T-helper 1 cell treated with Interleukin-12 subunit alpha and Interleukin-12 subunit beta and Interleukin-4 antibody, amounts not matched to agents 30 μg/mL and 1 μg/mL, for 36 hours (primary cell): ENCODE results near the gene EPB41L2.
"Not testable (repeated sequence)": the region's sequence is repeated elsewhere in the genome, so short reads cannot be mapped to it uniquely, and the experiment has no call there.

Source experiments
- H3K27ac Mint-ChIP-seq: one replicate; pipeline ENCODE4 v1.8.0; 2021; ENCODE audit warnings: mild to moderate bottlenecking, mixed read lengths
- H3K27me3 Mint-ChIP-seq: one replicate; pipeline ENCODE4 v1.8.0; 2021; ENCODE audit warnings: low read depth, mixed read lengths
- H3K36me3 Mint-ChIP-seq: one replicate; pipeline ENCODE4 v1.8.0; 2021; ENCODE audit warnings: low read depth, mixed read lengths
- H3K4me1 Mint-ChIP-seq: one replicate; pipeline ENCODE4 v1.8.0; 2021; ENCODE audit warnings: low read depth, mixed read lengths
- H3K4me3 Mint-ChIP-seq: one replicate; pipeline ENCODE4 v1.8.0; 2021; ENCODE audit warnings: mild to moderate bottlenecking, moderate library complexity, mixed read lengths
- H3K9me3 Mint-ChIP-seq: one replicate; pipeline ENCODE4 v1.8.0; 2021; ENCODE audit warnings: mixed read lengths

EPB41L2 gene

DNA sequence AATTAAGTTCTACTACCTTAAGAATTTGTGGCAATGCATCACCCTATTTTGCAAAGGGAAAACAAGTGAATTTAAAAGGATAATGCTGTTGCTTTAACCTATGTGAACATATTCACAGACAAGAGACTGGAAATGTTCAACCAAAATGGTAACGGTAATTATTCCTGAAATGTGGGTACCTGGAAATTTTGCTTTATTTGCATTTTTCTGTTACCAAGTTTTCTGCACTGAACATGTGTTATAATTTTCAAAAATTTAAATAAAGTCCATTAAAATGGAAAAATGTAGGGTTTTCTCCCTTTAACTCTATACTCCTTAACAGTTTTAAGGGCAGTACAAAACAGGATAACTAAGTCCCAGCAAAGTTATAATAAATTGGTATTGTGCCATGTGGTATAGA is 66.4 kb downstream of the EPB41L2 start:
- Mint-ChIP-seq H3K27me3 (no peaks in the 10 kb centered on the region), H3K4me1 (no peaks in the 10 kb centered on the region), H3K4me3 (no peak overlapping the region), H3K27ac (no peak overlapping the region), H3K9me3 (no peaks in the 10 kb centered on the region), H3K36me3 (no peaks in the 10 kb centered on the region)

DNA sequence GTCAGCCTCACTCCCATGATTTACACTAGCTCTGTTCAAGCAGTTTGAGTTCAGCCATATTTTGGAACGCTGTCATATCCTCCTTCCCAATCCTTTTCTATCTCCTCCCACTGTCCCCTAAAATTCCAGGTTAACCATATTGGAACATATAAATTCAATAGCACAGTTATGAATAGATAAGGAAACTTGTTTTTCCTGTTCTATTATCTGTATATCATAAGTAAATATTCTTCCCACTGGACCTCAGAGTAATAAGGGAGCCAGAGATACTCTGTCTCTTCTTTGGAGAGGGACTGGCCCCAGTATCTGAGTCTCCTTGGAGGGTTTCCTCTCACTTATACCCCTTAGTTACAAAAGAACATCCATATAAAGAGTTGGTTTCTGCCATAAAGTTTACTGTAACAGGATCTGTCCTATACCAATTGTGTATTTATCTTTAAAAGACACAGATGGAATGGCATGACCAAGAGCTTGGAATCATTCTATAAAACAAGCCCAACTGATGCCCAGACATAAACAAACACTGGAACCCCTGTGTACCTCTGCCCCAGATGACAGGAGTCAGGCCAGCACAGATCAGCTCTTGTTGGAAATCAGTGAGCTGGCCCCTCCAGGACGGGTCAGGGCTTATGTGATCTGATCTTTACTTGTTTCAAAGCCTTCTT is 67.1 kb downstream of the EPB41L2 start:
- no peaks in the 10 kb centered on the region for H3K27me3 Mint-ChIP-seq
- no peaks in the 10 kb centered on the region for H3K36me3 Mint-ChIP-seq
- no peak overlapping the region for H3K27ac Mint-ChIP-seq
- H3K9me3 Mint-ChIP-seq: no peaks in the 10 kb centered on the region
- no peaks in the 10 kb centered on the region for H3K4me1 Mint-ChIP-seq
- no peak overlapping the region for H3K4me3 Mint-ChIP-seq

DNA sequence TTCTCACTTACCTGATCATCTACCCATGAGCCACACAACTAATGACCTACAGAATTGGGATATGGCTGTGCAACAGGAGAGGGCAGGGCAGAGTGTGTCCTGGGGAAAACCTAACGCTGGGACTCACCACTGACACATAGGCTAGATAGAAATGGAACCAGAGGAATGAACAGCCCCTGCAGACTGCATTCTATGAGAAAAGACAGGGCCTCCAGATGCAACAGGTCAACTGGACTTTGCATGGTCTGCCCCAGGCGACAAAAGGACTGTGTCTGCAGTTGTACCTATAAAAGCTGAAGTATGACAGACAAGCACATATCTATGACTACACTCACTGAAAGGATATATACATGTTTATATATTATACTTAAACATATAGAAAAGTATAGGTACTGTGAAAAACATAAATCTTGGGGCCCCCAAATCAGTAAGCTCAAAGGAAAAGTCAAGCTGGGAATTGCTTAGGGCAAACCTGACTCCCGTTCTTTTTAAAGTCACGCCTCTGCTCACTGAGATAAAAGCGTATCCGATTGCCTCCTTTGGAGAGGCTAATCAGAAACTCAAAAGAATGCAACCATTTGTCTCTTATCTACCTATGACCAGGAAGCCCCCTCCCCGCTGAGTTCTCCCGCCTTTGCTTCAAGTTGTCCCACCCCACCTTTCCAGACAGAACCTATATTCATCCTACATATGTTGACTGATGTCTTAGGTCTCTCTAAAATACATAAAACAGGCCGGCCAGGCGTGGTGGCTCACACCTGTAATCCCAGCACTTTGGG is 68.5 kb downstream of the EPB41L2 start:
- no peaks in the 10 kb centered on the region for H3K27me3 Mint-ChIP-seq
- H3K9me3 Mint-ChIP-seq: no peaks in the 10 kb centered on the region
- no peak overlapping the region for H3K4me3 Mint-ChIP-seq
- H3K27ac Mint-ChIP-seq: no peak overlapping the region
- H3K4me1 Mint-ChIP-seq: no peaks in the 10 kb centered on the region
- no peaks in the 10 kb centered on the region for H3K36me3 Mint-ChIP-seq

DNA sequence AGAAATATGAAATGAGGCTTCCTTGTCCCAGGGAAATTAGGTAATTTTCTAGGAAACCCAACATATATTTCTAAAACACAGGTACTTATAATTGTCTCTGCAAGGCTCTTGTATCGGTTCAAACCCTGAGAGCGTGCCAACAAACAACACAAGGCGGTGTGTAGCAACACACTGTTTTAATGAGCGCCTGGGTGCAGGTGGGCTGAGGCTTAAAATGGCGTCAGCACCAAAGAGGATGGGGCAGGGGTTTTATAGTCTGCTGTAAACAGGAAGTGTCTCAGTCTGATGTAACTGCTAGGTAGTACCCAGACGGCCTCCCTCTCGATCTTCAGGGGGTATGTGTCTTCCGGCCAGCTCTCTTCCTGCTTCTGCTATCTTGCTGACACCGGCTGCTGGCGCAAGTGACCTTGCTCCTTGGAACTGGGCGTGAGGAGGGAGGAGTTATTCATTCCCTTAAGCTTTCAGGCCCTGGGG is 69.7 kb downstream of the EPB41L2 start:
- H3K27me3 Mint-ChIP-seq: no peaks in the 10 kb centered on the region
- no peaks in the 10 kb centered on the region for H3K36me3 Mint-ChIP-seq

DNA sequence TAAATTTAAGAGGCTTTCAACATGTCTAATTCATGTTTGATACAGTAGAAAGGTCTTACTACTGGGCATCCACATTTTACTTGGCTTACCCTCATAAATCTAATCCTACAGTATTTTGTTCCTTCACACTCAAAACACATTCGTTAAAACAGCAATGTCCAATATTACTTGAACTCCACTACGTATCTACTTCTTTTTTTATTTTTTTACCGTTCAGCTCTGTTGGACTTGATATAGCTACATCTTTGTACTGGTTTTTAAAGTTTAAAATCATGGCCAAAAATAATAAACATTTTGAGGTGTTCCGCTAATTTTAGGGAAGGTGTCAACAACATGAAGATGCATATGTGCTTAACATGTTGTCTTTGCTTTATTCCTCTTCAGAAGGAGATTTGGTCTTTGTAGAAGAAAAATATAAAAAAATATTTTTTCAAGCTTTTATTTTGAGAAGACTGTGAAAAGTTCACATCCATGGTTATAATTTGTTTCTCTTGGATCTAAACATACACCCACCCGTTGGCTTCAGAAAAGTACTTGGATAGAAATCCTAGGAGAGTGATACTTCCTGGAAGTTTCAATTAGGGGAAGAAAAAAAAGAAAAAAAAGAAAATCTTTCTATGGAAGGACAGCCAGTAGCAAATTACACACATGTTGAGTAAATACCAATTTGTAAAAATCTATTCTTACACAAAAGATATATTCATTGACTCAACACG is 71.5 kb downstream of the EPB41L2 start:
- Mint-ChIP-seq H3K9me3 (peaks cover 3% of the 10 kb centered on the region), H3K4me3 (no peak overlapping the region)

More for the DNA sequence above, 69.7 kb downstream of the EPB41L2 start:
- no peaks in the 10 kb centered on the region for H3K9me3 Mint-ChIP-seq
- H3K4me3 Mint-ChIP-seq: no peak overlapping the region
- H3K4me1 Mint-ChIP-seq: no peaks in the 10 kb centered on the region
- no peak overlapping the region for H3K27ac Mint-ChIP-seq

DNA sequence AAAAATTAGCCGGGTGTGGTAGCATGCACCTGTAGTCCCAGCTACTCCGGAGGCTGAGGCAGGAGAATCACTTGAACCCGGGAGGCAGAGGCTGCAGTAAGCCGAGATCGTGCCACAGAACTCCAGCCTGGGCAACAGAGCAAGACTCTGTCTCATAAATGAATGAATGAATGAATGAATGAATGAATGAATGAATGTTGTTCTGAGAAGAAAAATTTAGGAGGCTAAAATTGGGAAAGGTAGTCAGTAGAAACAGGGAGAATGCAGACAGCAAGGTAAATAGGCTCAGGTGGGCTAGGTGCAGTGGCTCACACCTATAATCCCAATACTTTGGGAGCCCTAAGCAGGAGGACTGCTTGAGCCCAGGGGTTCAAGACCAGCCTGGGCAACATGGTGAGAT is 75.5 kb downstream of the EPB41L2 start:
- not testable (repeated sequence) for H3K4me3 Mint-ChIP-seq, H3K4me1 Mint-ChIP-seq, H3K36me3 Mint-ChIP-seq, H3K27ac Mint-ChIP-seq, H3K27me3 Mint-ChIP-seq
- peaks cover 24% of the 10 kb centered on the region for H3K9me3 Mint-ChIP-seq

More for the DNA sequence above, 71.5 kb downstream of the EPB41L2 start:
- Mint-ChIP-seq H3K27me3 (no peaks in the 10 kb centered on the region), H3K36me3 (no peaks in the 10 kb centered on the region), H3K27ac (no peak overlapping the region), H3K4me1 (no peaks in the 10 kb centered on the region)

DNA sequence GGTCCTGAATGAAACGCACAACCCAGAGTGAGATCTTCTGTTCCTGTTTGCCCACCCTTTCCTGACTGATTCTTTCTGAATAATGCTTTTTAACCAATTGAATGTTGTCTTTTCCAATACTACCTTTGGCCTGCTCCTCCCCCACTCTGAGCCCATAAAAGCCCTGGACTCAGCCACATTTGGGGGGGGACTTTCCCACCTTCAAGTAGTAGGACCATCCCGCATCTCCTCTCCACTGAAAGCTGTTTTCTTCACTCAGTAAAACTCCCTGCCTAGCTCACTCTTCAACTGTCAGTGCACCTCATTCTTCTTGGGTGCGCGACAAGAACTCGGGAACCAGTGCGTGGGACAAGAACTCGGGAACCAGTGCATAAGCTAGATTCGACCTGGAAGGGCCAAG is 77.9 kb downstream of the EPB41L2 start:
- Mint-ChIP-seq H3K27ac (no peak overlapping the region), H3K4me3 (no peak overlapping the region), H3K27me3 (no peaks in the 10 kb centered on the region), H3K9me3 (peaks cover 24% of the 10 kb centered on the region), H3K4me1 (no peaks in the 10 kb centered on the region), H3K36me3 (peaks cover 4% of the 10 kb centered on the region)

DNA sequence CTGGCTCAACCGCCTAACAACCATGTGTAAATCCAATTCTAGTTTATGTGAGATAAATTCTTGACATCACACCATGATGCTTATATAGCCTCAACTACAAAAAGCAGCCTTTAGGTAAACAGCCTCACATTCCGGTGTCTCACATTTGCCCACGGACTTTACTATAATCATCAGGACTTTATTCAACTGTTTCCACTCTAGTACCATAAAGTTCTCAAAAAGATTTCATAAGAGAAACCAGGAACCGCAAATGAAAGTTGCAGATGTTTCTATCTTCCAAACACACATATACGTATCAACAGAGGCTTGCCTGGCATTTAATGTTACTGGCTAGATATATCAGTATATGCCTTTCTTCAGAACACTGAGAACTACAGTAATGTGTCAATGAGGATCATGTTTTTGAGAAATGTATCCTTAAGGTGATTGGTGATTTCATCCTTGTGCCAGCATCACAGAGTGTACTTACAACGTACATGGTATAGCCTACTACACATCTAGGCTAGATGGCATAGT is 80.0 kb downstream of the EPB41L2 start:
- Mint-ChIP-seq H3K4me1 (no peaks in the 10 kb centered on the region), H3K27me3 (no peaks in the 10 kb centered on the region), H3K27ac (no peak overlapping the region), H3K36me3 (peaks cover 4% of the 10 kb centered on the region), H3K9me3 (peaks cover 24% of the 10 kb centered on the region), H3K4me3 (no peak overlapping the region)

DNA sequence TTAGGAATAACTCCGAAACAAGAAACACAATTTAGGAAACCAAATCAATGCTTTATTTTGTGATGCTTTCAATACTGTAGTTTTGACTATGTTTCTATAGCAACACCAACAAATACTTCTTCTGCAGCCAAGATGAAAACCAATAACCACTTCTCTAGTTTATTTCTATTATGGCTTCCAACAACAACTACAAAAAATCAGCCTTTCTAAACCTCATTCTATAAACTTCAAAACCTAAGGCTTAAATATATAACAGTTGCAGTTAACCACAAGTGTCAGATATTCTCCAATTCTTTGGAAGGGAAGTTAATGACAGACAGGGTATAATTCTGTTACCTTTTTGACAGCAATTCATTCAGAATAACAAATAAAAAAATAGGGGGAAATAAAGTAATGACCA is 80.9 kb downstream of the EPB41L2 start:
- H3K27ac Mint-ChIP-seq: no peak overlapping the region
- H3K4me1 Mint-ChIP-seq: no peaks in the 10 kb centered on the region
- peaks cover 4% of the 10 kb centered on the region for H3K36me3 Mint-ChIP-seq
- no peaks in the 10 kb centered on the region for H3K27me3 Mint-ChIP-seq
- H3K4me3 Mint-ChIP-seq: no peak overlapping the region
- peaks cover 24% of the 10 kb centered on the region for H3K9me3 Mint-ChIP-seq

DNA sequence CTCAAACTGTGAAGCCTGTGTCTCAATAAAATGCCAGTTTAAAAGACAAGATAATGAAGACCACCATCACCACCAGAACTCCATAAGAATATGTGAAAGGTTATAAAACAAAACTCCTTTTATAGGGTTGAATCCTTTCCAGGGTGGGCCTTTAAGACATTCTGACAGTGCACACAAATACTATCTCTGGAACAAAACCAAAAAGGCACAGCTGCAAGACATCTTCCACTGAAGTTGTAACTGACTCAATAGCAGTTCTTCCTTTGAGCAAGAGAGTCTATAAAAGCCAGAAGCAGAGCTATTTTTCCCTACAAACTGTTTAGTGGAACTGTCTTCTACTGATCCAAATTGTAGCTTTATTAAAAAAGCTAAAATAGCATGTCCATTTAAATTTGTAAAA is 81.6 kb downstream of the EPB41L2 start:
- H3K27me3 Mint-ChIP-seq: no peaks in the 10 kb centered on the region
- H3K4me3 Mint-ChIP-seq: no peak overlapping the region
- H3K9me3 Mint-ChIP-seq: peaks cover 21% of the 10 kb centered on the region
- no peaks in the 10 kb centered on the region for H3K4me1 Mint-ChIP-seq
- peaks cover 4% of the 10 kb centered on the region for H3K36me3 Mint-ChIP-seq
- H3K27ac Mint-ChIP-seq: no peak overlapping the region

DNA sequence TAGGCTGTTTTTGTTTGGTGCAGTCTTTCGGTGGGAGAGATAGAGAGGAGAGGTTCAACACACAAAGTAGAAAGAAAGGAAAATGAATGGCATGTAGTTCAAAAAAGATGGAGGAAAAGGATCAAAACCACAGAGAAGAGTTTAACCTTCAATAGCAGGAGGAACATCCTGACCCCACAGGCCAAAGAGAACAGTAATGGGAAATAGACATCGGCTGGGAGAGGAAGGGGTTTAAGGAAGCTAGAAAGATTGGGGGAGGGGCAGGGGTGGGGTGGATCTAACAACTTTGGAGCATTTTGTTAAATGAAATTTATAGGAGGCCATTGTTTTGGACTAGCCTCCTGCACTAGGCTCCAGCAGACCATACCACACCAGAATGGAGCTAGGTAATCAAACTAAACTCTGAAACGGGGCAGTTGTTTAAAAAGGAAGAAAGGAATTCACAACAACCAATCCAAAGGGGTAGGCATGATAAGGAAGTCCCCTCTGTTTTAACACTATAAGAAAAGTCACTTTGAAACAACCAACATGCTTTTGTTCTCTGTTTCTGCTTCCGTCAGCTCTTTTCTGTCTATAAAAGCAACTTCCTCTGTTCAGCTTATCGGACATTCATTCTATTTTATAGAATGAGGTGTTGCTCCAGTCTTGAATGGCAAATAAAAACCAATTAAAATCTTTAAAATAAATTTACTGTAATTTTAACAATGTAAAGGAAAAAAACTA is 82.6 kb downstream of the EPB41L2 start:
- peaks cover 12% of the 10 kb centered on the region for H3K9me3 Mint-ChIP-seq
- H3K27me3 Mint-ChIP-seq: no peaks in the 10 kb centered on the region
- no peak overlapping the region for H3K27ac Mint-ChIP-seq
- no peaks in the 10 kb centered on the region for H3K4me1 Mint-ChIP-seq
- peaks cover 4% of the 10 kb centered on the region for H3K36me3 Mint-ChIP-seq
- no peak overlapping the region for H3K4me3 Mint-ChIP-seq

DNA sequence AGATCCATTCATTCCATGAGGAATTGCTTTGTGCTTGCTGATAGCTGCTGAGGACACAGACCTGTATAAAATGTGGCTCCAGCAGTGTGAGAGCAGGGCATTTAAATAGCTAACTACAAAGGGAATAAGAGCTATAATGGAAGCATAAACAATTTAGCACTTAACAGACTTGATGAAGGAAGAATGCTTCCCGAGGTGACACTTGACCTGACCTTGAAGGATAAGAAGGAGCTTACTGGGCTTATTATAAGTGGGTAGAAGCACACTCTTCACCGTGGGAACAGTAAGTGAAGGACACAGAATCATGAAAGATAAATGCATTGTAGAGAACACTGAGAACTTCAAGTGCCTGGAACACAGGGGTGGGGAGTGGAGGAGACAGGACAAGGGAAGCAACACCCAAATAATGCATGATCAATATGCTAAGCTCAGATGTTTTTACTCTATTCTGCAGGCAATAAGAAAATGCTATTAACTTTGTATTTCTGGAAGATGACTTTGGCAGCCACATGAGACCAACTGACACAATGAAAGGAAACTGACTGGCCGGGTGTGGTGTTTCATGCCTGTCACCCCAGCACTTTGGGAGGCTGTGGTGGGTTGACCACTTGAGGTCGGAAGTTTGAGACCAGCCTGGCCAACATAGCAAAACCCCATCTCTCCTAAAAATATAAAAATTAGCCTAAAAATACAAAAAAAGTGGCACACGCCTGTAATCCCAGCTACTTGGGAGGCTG is 84.2 kb downstream of the EPB41L2 start:
- Mint-ChIP-seq H3K4me3 (no peak overlapping the region), H3K27me3 (no peaks in the 10 kb centered on the region), H3K36me3 (no peaks in the 10 kb centered on the region), H3K27ac (no peak overlapping the region), H3K4me1 (no peaks in the 10 kb centered on the region), H3K9me3 (peaks cover 2% of the 10 kb centered on the region)

DNA sequence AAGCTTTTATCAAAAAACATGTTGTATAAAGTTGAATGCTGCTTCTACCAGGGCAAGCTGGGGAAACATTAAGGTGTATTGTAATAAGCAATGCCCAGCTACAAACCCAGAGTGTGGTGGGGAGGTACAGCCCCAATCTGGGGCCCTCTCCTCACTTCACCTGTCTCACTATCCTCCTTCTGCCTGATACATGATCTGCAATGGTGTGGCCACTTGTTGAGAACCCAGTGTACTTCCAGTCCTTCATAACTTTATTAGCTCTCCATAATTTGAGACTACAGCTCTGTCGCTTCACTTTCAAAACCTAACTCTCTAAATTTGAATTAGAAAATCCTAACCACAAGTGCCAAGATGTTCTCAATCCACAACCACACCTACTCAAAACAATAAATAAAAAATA is 84.9 kb downstream of the EPB41L2 start:
- H3K27ac Mint-ChIP-seq: no peak overlapping the region
- no peaks in the 10 kb centered on the region for H3K27me3 Mint-ChIP-seq
- H3K9me3 Mint-ChIP-seq: peaks cover 7% of the 10 kb centered on the region
- H3K36me3 Mint-ChIP-seq: no peaks in the 10 kb centered on the region
- no peak overlapping the region for H3K4me3 Mint-ChIP-seq
- H3K4me1 Mint-ChIP-seq: no peaks in the 10 kb centered on the region

DNA sequence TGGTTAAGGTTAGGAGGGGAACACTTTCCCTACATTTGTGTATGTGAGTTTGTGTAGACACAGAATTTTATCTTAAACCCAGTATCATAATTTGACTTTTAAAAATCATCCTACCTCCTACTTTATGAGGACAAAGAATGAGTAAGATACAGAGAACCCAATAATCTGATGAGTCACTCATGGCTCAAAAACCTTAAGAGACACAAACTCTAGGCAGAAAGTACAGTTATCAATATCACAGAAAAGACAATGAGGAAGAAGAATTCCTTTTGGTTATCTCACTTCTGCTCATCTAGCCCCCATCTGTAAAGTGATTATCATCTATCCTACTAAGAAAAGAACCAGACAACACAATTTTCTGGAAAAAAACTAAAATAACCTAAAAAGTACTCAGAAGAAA is 87.7 kb downstream of the EPB41L2 start:
- Mint-ChIP-seq H3K4me1 (no peaks in the 10 kb centered on the region), H3K27ac (no peak overlapping the region), H3K9me3 (peaks cover 7% of the 10 kb centered on the region), H3K36me3 (no peaks in the 10 kb centered on the region), H3K27me3 (no peaks in the 10 kb centered on the region), H3K4me3 (no peak overlapping the region)
